Duodenal mucosa (tissue), 2 donors: ENCODE data around the gene PLCB3.
"Not testable (repeated sequence)": the region's sequence is repeated elsewhere in the genome, so short reads cannot be mapped to it uniquely, and the experiment has no call there.

Experiments
- H3K27ac ChIP-seq: one replicate; pipeline ENCODE4 v1.7.0; 2013; ENCODE audit warnings: low read depth, low read length
- H3K27me3 ChIP-seq, 2 donors: one replicate each; pipeline ENCODE4 v1.7.0; 2013; ENCODE audit warnings: low read length in 2 of 2, control low read depth in 1 of 2; ENCODE audit not compliant: insufficient read depth in 2 of 2, control insufficient read depth in 1 of 2
- H3K36me3 ChIP-seq, 2 donors: one replicate each; pipeline ENCODE4 v1.7.0; 2013; ENCODE audit warnings: low read length in 2 of 2, control low read depth in 1 of 2; ENCODE audit not compliant: insufficient read depth in 2 of 2, control insufficient read depth in 1 of 2
- H3K4me1 ChIP-seq, 2 donors: one replicate each; pipeline ENCODE4 v1.7.0; 2013; ENCODE audit warnings: low read length in 2 of 2, control low read depth in 1 of 2; ENCODE audit not compliant: insufficient read depth in 2 of 2, control insufficient read depth in 1 of 2
- H3K4me3 ChIP-seq, 2 donors: one replicate each; pipeline ENCODE4 v1.7.0; 2013; ENCODE audit warnings: low read length in 2 of 2, low read depth in 1 of 2
- H3K9ac ChIP-seq, 2 donors: one replicate each; pipeline ENCODE4 v1.7.0; 2013; ENCODE audit warnings: low read length in 2 of 2, low read depth in 1 of 2
- H3K9me3 ChIP-seq, 2 donors: one replicate each; pipeline ENCODE4 v1.7.0; 2013; ENCODE audit warnings: low read length in 2 of 2, control low read depth in 1 of 2; ENCODE audit not compliant: control insufficient read depth in 1 of 2

The PLCB3 gene

DNA sequence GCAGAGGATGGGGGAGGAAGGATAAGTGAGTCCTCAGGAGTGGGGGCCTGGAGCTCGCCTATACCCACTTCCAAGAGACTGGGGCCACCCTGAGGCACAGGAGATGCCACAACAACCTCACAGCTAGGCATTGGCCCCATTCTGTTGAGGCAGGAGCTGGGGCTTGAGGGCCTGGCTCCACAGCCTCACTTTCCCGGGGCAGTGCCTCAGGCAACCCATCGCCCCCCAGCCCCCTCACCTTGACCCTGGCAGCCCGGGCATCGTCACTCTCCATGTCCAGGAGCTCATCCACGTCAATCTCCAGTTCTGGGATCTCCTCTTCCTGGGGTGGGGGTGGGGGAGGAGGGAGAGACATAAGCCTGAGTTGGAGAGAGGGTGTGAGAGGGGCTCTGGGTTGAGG lies 6.4 kb upstream of the PLCB3 start:
- H3K36me3 ChIP-seq, result peaks cover 0 to 12% of the 10 kb centered on the region in 2 donors
- H3K27me3 ChIP-seq, result no peaks in the 10 kb centered on the region
- peaks cover 52 to 72% of the 10 kb centered on the region in 2 donors for H3K4me1 ChIP-seq
- H3K9ac ChIP-seq, result peak overlapping the region; percentile 91 to 95
- no peaks in the 10 kb centered on the region for H3K9me3 ChIP-seq
- peak overlapping the region; percentile 77 for H3K27ac ChIP-seq
- peak overlapping the region; percentile 94 to 95 for H3K4me3 ChIP-seq

DNA sequence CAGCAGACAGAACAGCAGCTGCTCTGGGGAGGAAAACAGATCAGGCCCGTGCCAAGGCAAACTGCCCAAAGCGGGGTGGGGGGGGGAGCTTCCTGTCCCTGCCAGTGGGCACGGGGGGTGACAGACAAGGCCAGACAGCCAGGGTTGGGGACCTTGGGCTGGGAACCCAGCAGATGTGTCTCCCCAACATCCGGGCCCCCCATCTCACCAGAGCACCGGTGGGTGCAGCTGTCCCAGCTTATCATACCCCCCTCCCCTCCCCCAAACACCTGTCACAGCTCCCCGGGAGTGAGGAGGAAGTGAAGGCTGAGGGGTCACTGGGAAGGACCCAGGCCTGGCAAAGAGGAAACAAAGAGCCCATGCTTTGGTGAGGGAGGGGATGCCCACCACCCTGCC lies 5.9 kb upstream of the PLCB3 start:
- H3K4me1 ChIP-seq, result peaks cover 51 to 71% of the 10 kb centered on the region in 2 donors
- no peaks in the 10 kb centered on the region for H3K9me3 ChIP-seq
- H3K9ac ChIP-seq, result peak overlapping the region; percentile 91 to 95
- peaks cover 0 to 12% of the 10 kb centered on the region in 2 donors for H3K36me3 ChIP-seq
- peak overlapping the region; percentile 77 for H3K27ac ChIP-seq
- H3K4me3 ChIP-seq, result peak overlapping the region; percentile 94 to 95
- H3K27me3 ChIP-seq, result no peaks in the 10 kb centered on the region

- peaks cover 0 to 12% of the 10 kb centered on the region in 2 donors for H3K36me3 ChIP-seq
- H3K4me3 ChIP-seq, result peak overlapping the region; percentile 94 to 95
- H3K27me3 ChIP-seq, result no peaks in the 10 kb centered on the region
- H3K4me1 ChIP-seq, result peaks cover 56 to 74% of the 10 kb centered on the region in 2 donors
- peak overlapping the region; percentile 91 to 95 for H3K9ac ChIP-seq
- H3K9me3 ChIP-seq, result no peaks in the 10 kb centered on the region
- peak overlapping the region; percentile 77 for H3K27ac ChIP-seq
Measured at GRCh38 chr11:64245797-64246620, 5.3 kb upstream of the PLCB3 start.

DNA sequence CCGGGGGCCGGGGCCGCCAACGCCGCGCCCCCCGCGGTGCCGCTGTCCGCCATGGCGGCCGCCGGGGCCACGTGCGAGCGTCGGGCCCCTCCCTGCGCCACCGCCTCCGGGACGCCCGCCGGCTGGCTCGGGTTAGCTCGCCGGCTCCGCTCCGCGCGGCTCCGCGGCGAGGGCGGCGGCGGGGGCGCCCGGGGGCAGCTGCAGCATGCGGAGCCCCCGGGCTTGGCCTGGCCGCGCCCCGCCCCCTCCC lies 4.8 kb upstream of the PLCB3 start:
- Histone ChIP-seq H3K36me3 (peaks cover 0 to 12% of the 10 kb centered on the region in 2 donors), H3K4me1 (peaks cover 56 to 74% of the 10 kb centered on the region in 2 donors)
- not testable (repeated sequence) for H3K27ac ChIP-seq, H3K27me3 ChIP-seq, H3K9me3 ChIP-seq, H3K4me3 ChIP-seq, H3K9ac ChIP-seq

DNA sequence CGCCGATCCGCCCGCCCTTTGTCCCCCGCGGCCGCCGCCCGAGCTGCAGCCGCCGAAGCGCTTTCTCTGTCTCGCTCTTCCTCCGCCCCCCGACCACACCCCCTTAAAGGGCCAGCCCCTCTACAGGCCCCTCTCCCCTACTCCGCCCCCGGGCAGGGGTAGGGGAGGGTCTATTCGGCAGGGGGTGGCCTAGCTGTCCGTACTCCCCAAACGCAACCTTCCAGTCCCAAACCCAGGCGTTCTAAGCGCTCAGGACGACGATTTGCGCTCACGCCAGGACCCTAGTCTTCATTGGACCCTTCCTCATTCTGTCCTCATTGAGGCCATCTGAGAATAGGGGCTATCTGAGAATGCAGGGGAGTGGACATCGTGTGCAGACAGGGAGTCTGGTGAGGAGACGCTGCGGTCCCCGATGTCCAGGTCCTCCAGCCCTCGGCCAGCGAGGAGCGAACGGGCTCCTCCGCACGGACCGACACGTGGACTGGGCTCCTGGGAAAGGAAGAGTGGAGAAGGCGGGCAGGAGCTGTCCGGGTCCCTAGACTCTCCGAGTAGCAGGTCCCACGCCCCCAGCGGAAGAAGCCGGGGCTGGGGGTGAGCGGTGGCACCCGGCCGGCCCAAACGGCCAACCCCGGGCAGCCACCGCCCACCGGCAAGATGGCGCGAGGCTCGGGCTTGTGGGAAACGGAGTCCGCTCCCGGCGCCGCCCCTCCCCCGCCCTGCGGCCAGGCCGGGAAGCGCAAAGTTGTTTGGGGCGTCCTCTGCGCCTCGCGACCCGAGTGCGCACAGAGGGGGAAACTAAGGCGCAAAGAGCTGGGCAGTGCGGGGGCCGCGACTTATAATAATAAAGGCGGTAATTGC lies 4.2 kb upstream of the PLCB3 start, which contains the start of gene PPP1R14B:
Gene PPP1R14B (minus strand): TSS at position 73 of the 858 bp plus-strand sequence. CDS start 270 bp downstream, outside the sequence.
- peak within 1 kb of the TSS; percentile 92 to 95 for H3K9ac ChIP-seq
- H3K4me1 ChIP-seq, result peaks cover 56 to 76% of the 10 kb centered on the region in 2 donors
- H3K9me3 ChIP-seq, result no peaks in the 10 kb centered on the region
- H3K4me3 ChIP-seq, result peak within 1 kb of the TSS; percentile 95 to 100
- H3K27me3 ChIP-seq, result no peaks in the 10 kb centered on the region
- H3K36me3 ChIP-seq, result peaks cover 0 to 12% of the 10 kb centered on the region in 2 donors
- H3K27ac ChIP-seq, result peak within 1 kb of the TSS; percentile 94

- Histone ChIP-seq H3K27ac (peak overlapping the region; percentile 30), H3K4me1 (peaks cover 52 to 74% of the 10 kb centered on the region in 2 donors), H3K36me3 (peaks cover 0 to 12% of the 10 kb centered on the region in 2 donors), H3K4me3 (peak overlapping the region; percentile 95 to 100), H3K27me3 (no peaks in the 10 kb centered on the region), H3K9ac (peak overlapping the region; percentile 67 to 92), H3K9me3 (no peaks in the 10 kb centered on the region)
Measured at GRCh38 chr11:64247729-64248531, 3.4 kb upstream of the PLCB3 start.

DNA sequence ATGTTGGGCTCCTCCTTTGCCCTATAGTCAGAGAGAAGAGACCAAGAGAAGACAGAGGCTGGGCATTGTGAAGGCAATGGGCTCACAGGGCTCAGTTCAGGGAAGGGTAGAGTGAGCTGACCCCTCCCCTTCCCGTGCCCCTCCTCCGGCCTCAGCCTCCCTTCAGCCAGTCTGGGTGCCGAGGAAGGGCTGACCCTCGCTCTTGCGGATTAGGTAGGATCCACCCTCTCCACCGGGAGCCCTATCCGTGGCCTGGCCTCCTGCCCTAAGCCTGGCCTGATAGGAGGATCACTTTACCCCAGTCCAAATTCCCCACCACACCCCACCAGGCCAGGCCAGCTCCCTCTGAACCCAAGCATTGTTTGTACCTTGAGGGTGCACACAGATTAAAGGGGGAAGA lies 2.8 kb upstream of the PLCB3 start:
- no peaks in the 10 kb centered on the region for H3K9me3 ChIP-seq
- H3K36me3 ChIP-seq, result peaks cover 0 to 7% of the 10 kb centered on the region in 2 donors
- H3K4me1 ChIP-seq, result peaks cover 52 to 74% of the 10 kb centered on the region in 2 donors
- peak overlapping the region in 1 of 2 donors; percentile 100 for H3K4me3 ChIP-seq
- H3K27me3 ChIP-seq, result no peaks in the 10 kb centered on the region
- peak overlapping the region; percentile 38 to 92 for H3K9ac ChIP-seq
- no peak overlapping the region for H3K27ac ChIP-seq

DNA sequence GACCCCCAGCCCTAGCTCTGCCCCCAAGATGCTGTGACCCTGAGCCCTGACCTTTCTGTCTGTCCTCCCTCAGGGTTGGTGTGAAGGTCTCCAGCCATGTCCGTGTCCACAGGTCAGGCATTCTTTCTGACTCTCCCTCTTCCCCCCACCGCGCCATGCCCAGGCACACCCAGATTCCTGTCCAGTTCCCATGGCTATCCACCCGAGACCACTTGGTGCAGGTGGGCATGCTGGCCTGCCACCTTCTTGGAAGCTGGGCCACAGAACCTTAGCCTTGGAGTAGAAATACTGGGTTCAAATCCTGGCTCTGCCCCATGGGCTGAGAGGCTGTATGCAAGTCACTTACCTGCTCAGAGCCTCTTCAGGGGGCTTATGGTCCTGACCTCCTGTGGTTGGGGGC lies 2.3 kb upstream of the PLCB3 start:
- Histone ChIP-seq H3K4me1 (peaks cover 54 to 74% of the 10 kb centered on the region in 2 donors), H3K9ac (peak overlapping the region in 1 of 2 donors; percentile 25), H3K4me3 (no peak overlapping the region), H3K9me3 (no peaks in the 10 kb centered on the region), H3K36me3 (peaks cover 0 to 4% of the 10 kb centered on the region in 2 donors), H3K27ac (no peak overlapping the region), H3K27me3 (no peaks in the 10 kb centered on the region)

- H3K9me3 ChIP-seq, result no peaks in the 10 kb centered on the region
- no peak overlapping the region for H3K27ac ChIP-seq
- H3K4me1 ChIP-seq, result peaks cover 58 to 78% of the 10 kb centered on the region in 2 donors
- H3K27me3 ChIP-seq, result no peaks in the 10 kb centered on the region
- peaks cover under 1 to 9% of the 10 kb centered on the region in 2 donors for H3K36me3 ChIP-seq
- peak overlapping the region; percentile 2 to 61 for H3K9ac ChIP-seq
- no peak overlapping the region for H3K4me3 ChIP-seq
Measured at GRCh38 chr11:64249563-64250414, 1.5 kb upstream of the PLCB3 start.
